AG08396 (cell line): ENCODE measurements around the gene OMP.

Source experiments
- DNase-seq: peaks from one replicate; pipeline ENCODE4 v3.0.0; 2012; ENCODE audit warnings: low spot score, mixed read lengths

Gene OMP

GRCh38 chr11:77140231-77140851 lies 37.7 kb downstream of the OMP start:
- no peak for DNase-seq

- DNase-seq = peak; percentile 62
Observed at GRCh38 chr11:77141034-77141433, 38.4 kb downstream of the OMP start.

- DNase-seq = no peak
Observed at GRCh38 chr11:77141475-77141874, 38.8 kb downstream of the OMP start.

- no peak for DNase-seq
Observed at GRCh38 chr11:77142091-77142975, 39.7 kb downstream of the OMP start.

GRCh38 chr11:77143405-77144020 lies 40.9 kb downstream of the OMP start:
- DNase-seq = no peak

- DNase-seq = no peak
Observed at GRCh38 chr11:77144196-77144856, 41.7 kb downstream of the OMP start.

GRCh38 chr11:77144857-77145428 lies 42.3 kb downstream of the OMP start:
- no peak for DNase-seq

- DNase-seq = no peak
Observed at GRCh38 chr11:77146261-77147035, 43.8 kb downstream of the OMP start.

- DNase-seq = no peak
Observed at GRCh38 chr11:77147036-77147315, 44.3 kb downstream of the OMP start.

GRCh38 chr11:77147668-77148321 lies 45.2 kb downstream of the OMP start:
- DNase-seq = no peak

GRCh38 chr11:77148963-77149715 lies 46.5 kb downstream of the OMP start:
- DNase-seq = no peak

GRCh38 chr11:77149716-77150392 lies 47.2 kb downstream of the OMP start:
- DNase-seq = no peak

- DNase-seq = no peak
Observed at GRCh38 chr11:77150836-77151235, 48.2 kb downstream of the OMP start.

- no peak for DNase-seq
Observed at GRCh38 chr11:77151804-77152509, 49.3 kb downstream of the OMP start.

GRCh38 chr11:77152846-77153245 lies 50.2 kb downstream of the OMP start:
- DNase-seq = no peak
